Stimulated activated CD4-positive, alpha-beta T cell treated with anti-CD3 and anti-CD28 coated beads, Interleukin-1b, Interleukin-23, amount 100 ng/mL, for 24 hours (primary cell): ENCODE results near the gene GNB5.

ENCODE experiments used
- DNase-seq, 4 experiments: peaks; one replicate each; pipeline ENCODE4 v3.0.0-alpha.2; 2020; ENCODE audit warnings: low read depth in 4 of 4, low spot score in 1 of 4

GNB5 gene

GRCh38 chr15:52068004-52068615, 123.1 kb downstream of the GNB5 start:
- DNase-seq: no peak

GRCh38 chr15:52067545-52067926, 123.7 kb downstream of the GNB5 start:
- DNase-seq: no peak

DNA sequence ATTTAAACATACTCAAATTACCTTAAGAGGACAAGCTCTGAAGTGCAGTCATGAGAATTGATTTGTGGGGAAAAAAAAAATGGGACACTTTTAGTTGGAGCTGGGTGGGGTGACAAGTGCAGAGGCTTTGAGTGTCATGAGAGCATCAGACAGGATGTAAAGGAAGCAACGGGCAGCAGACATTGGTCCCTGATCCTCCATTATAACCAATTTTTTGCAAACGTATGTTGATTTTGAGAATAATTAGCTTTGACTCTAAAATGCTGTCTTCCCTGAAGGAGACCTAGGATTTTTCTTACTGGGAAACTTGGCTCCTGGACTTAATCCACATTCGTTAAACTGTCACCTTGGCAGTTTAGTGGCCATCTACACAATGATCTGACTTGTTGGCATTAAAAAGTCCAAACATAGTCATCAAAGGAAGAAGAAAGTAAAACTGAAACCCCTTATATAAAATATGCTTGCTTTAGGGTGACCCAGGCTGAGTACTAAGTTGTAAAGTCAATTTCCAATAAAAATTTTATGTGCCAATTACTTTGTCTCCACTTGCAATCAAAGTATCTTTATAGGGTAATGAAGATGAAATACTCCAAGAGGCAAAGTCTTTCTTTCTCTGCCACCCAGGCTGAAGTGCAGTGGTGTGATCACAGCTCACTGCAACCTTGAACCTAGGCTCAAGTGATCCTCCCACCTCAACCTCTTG, 124.2 kb downstream of the GNB5 start:
- DNase-seq: no peak
